C4-2B (cell line): ENCODE measurements around the gene DGCR8.

Source experiments
- CTCF ChIP-seq: fragments of 450-650 bp; conservative IDR thresholded peaks from 2 replicates; pipeline ENCODE4 v1.5.1; 2017; ENCODE audit warnings: mild to moderate bottlenecking
- ZFX ChIP-seq: fragments of 450-650 bp; IDR thresholded peaks from 2 replicates; pipeline ENCODE4 v1.6.1; 2017

GRCh38 chr22:20156042-20156389 lies 76.0 kb downstream of the DGCR8 start:
- no peak for TF ChIP-seq CTCF
- TF ChIP-seq ZFX = no peak
